AG04449 (cell line): ENCODE results near the gene LRRC49.
A peak's percentile ranks its signal among the peaks of the same experiment; 100 is the strongest.

Source experiments
- CTCF ChIA-PET: fragments of 350-600 bp; formaldehyde crosslinking; extraction: SDS; loops from one replicate; lab custom pipeline; 2021; ENCODE audit warnings: antibody characterized with exemption; lab: Yijun Ruan, JAX
- POLR2A ChIA-PET: fragments of 400-600, 350-600 bp; formaldehyde crosslinking; extraction: SDS; loops from one replicate; lab custom pipeline; 2020; ENCODE audit warnings: antibody characterized with exemption, inconsistent platforms; lab: Yijun Ruan, JAX
- DNase-seq: peaks from one replicate; pipeline ENCODE4 v3.0.0-alpha.2; 2010; ENCODE audit warnings: low read depth, low spot score
- H3K4me3 ChIP-seq: 2 replicates; pipeline ENCODE4 v1.5.1; 2011; ENCODE audit warnings: low read depth, mild to moderate bottlenecking, control low read depth, low read length
- CTCF ChIP-seq: IDR thresholded peaks from one replicate; pipeline ENCODE4 v1.5.1; 2011; ENCODE audit warnings: mild to moderate bottlenecking, moderate library complexity, low read length, control low read depth, inconsistent platforms; ENCODE audit not compliant: insufficient read depth; ENCODE audit errors: missing control alignments

Gene LRRC49

GRCh38 chr15:70853973-70854665 is 38.5 kb upstream of the LRRC49 start, which contains the start of gene LARP6:
Gene LARP6 (minus strand): TSS chr15:70854157. CDS start chr15:70854088, 69 bp downstream.
- CTCF ChIA-PET: interaction anchor here (0.8 to 3.7 kb wide), 6 partner anchors 9 to 131 kb away, joined by 3 to 17 read pairs (median 11); no protein-coding TSS in a partner anchor
- no peak for DNase-seq
- peak within 1 kb of the TSS; percentile 89 for H3K4me3 ChIP-seq
- no peak for TF ChIP-seq CTCF
- POLR2A ChIA-PET: interaction anchor here (0.8 to 1.5 kb wide), 5 partner anchors 9 to 54 kb away, joined by 3 to 5 read pairs (median 3); no protein-coding TSS in a partner anchor

GRCh38 chr15:70854666-70854976 is 38.0 kb upstream of the LRRC49 start:
- TF ChIP-seq CTCF: no peak
- CTCF ChIA-PET: interaction anchor here (0.8 to 3.7 kb wide), 5 partner anchors 9 to 132 kb away, joined by 3 to 17 read pairs (median 7); no protein-coding TSS in a partner anchor
- H3K4me3 ChIP-seq: peak overlapping the region; percentile 89
- POLR2A ChIA-PET: interaction anchor here (0.8 to 1.5 kb wide), 4 partner anchors 9 to 55 kb away, joined by 3 to 5 read pairs (median 3); no protein-coding TSS in a partner anchor
- DNase-seq: no peak

GRCh38 chr15:70855764-70856163 is 36.9 kb upstream of the LRRC49 start:
- no peak for DNase-seq
- ChIA-PET POLR2A (interaction anchor here (0.7 to 1.9 kb wide), 3 partner anchors 19 to 25 kb away, joined by 5 to 7 read pairs (median 5); no protein-coding TSS in a partner anchor), CTCF (interaction anchor here (1.0 to 2.8 kb wide), 5 partner anchors 13 to 44 kb away, joined by 3 to 25 read pairs (median 8); partner anchors contain the start of genes LRRC49 and THAP10)
- no peak for TF ChIP-seq CTCF
- no peak overlapping the region for H3K4me3 ChIP-seq

- POLR2A ChIA-PET: interaction anchor here (0.6 to 1.9 kb wide), 8 partner anchors 18 to 143 kb away, joined by 3 to 7 read pairs (median 4); no protein-coding TSS in a partner anchor
Measured at GRCh38 chr15:70856177-70856883, 36.3 kb upstream of the LRRC49 start.

GRCh38 chr15:70856884-70857561 is 35.6 kb upstream of the LRRC49 start:
- TF ChIP-seq CTCF: no peak
- POLR2A ChIA-PET: interaction anchor here (0.6 to 1.9 kb wide), 9 partner anchors 18 to 143 kb away, joined by 3 to 7 read pairs (median 4); no protein-coding TSS in a partner anchor
- CTCF ChIA-PET: interaction anchor here (0.5 to 2.8 kb wide), 7 partner anchors 12 to 45 kb away, joined by 3 to 25 read pairs (median 5); no protein-coding TSS in a partner anchor
- DNase-seq: peak; percentile 98
- H3K4me3 ChIP-seq: peak overlapping the region; percentile 40

More at GRCh38 chr15:70856177-70856883, 36.3 kb upstream of the LRRC49 start:
- H3K4me3 ChIP-seq: peak overlapping the region; percentile 40
- TF ChIP-seq CTCF: no peak
- CTCF ChIA-PET: interaction anchor here (0.5 to 2.8 kb wide), 8 partner anchors 13 to 44 kb away, joined by 3 to 25 read pairs (median 4); partner anchors contain the start of genes LRRC49 and THAP10
- no peak for DNase-seq
